ENCODE data around the gene ATXN7L1.

ATXN7L1 gene

GRCh38 chr7:105691680-105692564, 184.5 kb downstream of the ATXN7L1 start:
- DNase-seq = no peak

DNA sequence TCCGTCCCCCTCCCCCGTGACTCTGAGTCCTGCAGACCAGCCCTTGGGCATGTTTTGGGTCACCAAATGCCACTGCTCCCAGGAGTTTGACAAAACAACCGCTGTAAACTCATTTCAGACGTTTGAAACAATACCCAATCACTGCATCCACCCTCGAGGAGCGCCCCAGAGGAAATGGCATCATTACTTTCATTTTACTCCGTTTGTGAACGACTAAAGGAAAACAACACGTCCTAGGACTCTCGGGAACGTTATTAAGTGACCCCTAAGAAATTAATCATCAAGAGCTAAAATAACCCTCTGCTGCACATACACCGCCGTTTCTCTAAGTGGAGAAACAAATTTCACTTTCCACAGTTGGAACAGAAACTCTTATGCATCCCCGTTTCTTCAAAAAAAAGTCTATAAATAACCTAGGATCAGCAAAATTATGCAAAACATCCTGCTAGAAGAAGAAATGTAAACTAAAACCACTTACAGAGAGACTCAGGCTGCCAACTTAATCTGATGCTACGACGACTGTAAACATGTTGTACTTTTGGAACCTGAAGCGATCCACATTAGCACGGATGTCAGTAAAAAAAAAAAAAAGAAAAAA, 185.2 kb downstream of the ATXN7L1 start:
- DNase-seq = no peak

DNA sequence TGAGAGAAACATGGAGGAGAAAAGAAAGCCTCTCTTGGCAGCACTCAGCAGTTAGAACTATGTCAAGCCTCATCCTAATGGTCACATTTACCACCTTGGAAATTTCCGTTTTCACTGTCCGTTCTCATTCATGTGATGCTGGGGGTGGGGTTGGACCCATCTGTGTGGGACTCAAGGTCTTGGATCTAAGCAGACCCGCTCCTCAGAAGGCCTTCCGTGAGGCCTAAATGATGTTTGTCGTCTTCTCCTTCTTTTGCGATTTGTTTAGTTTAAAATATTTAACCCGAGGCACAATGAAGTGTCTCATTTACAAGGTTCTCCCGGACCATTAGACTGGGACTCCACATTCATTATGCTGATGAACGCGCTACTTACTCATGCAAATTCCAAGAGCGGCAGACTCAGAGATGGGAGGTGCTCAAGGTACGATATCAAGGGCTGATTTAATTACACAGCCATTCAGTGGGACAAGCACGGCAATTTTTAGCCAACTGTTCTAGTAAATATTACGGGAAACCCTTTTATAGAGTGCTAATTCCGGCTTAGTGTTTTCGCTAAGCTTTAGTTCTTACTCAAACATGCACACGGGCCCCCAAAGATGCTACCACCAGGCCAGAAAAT, 186.0 kb downstream of the ATXN7L1 start:
- no peak for DNase-seq

DNA sequence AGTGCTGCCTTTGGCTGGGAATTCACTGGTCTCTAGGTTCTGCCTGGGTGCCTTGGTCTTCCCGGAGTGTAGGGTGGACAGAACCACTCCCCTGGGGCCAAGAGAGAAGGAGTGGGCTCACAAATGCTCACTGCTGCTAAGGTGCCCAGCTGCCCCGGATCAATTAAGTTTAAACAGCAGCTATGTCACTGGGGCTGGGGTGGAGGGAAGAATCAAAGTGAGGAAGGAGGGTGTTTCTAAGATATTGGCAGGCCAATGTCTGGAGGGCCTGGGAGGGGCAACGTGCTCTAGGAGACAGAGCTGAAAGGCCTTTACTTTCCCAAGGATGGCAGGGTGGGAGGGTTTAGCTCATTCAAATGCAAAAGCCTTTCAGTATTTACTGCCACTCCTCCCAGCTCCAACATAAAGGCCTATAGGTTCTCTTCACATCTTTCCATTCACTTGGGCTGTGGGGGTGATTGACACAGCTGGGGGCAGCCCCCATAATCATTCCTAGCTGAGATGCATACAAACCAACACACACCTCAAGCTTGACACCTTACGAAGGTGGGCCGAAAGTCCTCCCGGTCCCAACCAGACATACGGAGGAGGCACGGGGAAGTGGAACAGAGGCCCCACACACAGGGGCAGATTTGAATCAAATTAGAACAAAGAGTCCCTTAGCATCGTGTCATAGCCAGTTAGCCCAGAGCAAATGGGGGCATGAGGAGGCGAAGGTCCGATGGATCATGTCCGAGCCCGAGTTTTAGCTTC, 187.2 kb downstream of the ATXN7L1 start:
- DNase-seq = no peak

GRCh38 chr7:105688617-105689016, 187.8 kb downstream of the ATXN7L1 start:
- no peak for DNase-seq

GRCh38 chr7:105685161-105685560, 191.2 kb downstream of the ATXN7L1 start:
- no peak for DNase-seq

- no peak for DNase-seq
Observed at GRCh38 chr7:105682341-105683060, 193.9 kb downstream of the ATXN7L1 start.

- DNase-seq = no peak
Observed at GRCh38 chr7:105680505-105681187, 195.8 kb downstream of the ATXN7L1 start.

DNA sequence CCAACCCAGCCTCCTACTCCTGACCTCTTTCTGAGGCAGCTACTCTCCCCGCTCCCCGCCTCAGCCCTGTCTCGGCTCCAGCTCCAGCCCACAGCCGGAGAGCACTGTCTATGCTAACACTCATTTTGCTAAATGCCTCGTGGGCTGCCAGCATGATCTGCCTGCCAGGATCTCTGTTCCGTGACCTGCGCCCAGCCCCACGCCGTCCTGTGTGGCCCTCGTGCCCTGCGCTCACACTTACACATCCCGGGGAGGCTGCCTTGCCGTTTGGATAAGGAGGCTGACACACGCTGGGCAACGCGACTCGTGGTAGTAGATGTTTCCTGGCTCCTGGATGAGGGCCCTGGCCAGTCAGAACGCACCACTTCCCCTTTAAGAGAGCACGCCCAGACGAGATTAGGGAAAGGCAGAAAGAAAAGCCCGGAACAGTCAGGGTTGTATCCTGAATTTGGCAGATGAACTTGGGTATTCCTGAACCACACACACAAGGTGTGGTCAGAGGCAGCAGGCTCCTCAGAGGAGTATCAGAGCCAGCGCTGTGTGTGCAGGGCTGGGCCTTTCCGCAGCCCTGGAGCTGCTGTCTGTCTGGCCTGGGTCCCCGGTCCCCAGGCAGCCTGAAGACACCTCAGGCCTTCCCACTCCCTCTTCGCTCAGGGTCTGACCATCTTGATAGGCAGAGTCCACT, 197.4 kb downstream of the ATXN7L1 start:
- no peak for DNase-seq

DNA sequence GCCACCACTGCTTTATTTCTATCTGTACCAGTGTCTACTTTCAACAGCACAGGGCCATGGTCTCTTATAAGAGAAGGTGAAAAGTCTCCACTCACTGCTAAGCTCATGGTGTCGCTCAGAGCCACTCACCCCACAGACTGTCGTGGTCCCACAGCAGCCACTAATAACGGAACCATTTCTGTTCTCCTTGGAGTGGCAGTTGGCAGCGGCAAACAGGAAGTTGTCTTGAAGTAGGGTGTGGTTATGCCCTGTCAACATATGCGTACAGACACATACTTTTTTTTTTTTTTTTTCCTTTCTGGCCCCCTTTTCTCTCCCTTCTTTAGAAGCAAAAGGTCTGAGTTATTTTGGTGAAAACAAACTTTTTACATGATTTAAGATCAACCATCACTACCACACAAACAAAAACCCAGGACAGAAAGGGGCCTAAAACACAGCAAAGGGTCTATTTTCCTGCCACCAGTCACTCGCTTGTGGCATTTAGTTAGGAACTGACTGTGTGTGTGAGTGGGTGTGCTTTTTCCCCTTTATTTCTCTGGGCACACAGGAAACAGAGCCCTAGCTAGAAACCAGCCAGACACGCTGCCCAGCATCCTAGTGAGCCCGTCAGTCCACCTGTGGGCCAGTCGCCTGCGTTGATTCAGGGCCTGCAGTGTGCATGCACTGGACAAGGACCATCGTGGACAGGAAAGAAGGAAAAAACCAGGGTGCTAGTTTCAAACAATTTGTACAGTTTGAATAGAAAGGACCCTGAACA, 198.4 kb downstream of the ATXN7L1 start:
- DNase-seq = no peak

DNA sequence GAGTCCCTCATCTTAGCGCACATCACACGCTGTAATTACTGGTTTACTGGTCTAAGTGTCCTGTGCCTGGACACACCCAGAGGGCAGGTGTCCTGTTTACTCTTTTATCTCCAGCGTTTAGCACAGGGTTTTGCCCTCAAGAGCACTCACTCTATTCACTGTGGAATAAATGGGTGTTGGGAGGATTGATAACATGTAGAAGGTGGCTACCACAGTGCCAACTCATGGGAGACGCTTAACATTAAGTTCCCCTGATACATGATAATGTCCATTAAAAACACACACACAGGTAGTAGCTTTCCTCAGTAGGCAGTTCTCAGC, 199.0 kb downstream of the ATXN7L1 start:
- DNase-seq = no peak

- no peak for DNase-seq
Observed at GRCh38 chr7:105675934-105676371, 200.4 kb downstream of the ATXN7L1 start.

DNA sequence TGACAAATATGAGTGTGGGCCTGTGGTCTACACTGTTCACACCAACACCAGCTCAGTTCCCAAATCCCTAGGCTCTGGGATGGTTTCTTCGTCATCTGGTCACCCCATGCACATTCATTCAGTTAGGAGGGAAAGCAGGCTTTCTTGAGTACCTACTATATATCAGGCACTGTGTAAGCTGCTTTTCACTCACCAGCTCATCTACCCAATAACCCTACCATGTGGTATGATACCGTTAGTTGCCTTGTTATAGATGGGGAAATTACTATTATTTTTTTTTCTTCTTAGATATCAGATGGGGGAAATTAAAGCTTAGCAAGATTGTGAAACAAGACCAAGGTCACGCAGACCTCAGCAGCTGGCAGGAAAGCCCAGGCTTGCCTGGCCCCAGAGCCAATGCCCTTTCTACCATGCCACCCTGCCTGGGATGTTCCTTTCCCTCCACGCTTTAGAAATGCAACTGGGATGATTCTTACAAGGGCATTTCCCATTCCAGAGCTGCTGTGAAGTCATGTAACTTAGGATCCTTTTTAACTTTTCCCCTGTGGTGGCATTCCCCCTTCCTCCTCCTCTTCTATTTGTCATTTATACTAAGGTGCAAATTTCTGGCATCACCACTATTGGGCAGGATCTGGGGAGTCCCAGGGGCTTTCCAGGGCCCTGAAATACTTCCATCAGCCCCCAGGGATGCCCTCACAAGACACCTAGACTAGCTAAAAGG, 202.0 kb downstream of the ATXN7L1 start:
- no peak for DNase-seq

DNA sequence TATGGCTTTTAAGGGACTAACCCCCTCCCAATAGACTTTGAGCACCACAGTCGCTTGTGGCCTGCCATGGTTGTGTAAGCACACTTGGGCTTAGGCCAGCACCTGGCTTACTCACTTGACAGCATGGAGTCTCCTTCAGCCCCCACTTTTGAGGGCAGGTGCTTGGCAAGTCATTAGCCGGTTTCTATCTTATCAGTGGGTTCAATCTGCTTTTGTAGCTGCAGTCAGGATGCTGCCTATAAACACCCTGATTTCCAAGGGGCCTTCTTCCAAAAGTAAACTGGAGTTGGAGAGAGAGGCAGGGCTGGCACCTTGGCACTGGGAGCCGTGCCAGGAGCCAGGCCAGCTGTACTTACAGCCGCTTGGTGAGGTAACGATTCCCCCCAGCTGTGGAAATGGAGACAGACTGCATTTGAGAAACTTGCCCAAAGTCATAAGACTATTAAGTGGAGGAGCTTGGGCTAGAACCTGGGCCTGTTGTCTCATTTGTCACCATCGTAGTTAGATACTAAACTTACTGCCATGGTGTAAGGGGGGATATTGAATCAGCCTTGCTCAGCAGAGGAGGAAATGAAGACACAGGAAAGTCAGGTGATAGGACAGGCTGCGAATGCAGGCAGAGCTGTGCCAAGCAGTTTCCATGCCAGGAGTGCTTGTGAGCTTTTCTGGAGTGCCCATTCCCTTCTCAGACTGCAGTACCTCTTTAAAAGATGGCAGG, 202.9 kb downstream of the ATXN7L1 start:
- DNase-seq = no peak

DNA sequence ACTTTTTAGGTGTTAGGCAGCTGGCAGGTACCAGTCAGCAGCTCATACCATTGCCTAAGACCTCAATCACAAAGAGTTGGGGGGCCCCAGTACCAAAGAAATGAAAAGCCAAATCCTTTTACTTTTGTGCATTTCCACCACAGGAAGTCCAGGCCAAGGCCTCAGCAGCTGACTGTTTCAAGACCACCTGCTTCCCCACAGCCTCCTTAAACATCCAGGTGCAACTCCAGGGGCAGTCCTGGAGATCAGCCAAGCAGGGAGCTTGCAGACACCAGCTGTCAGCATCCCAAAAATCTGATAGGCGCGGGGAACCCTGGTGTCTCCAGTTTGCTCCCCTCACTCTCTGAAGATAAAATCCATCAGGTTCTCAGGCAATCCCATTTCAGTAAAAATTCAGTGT, 203.6 kb downstream of the ATXN7L1 start:
- DNase-seq = no peak

GRCh38 chr7:105666324-105666723, 210.1 kb downstream of the ATXN7L1 start:
- DNase-seq = no peak

DNA sequence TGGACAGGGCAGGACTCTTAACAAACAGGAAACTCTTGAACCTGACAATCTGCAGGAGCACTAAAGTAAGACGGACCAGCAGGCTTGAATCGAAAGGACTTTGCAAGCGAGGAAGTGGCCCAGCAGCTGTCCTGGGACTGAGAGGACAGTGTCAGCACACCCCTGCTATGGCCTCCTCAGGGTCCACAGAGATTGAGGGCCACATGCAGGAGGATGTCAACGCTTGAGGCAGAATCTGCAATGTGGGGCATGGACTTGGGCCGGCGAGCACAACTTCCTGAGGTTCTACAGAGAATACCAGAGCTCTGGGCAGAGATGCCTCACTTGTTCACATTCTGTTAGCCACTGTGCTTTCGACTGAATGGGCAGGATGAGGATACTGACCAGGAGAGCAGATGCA, 210.7 kb downstream of the ATXN7L1 start:
- no peak for DNase-seq

- DNase-seq = no peak
Observed at GRCh38 chr7:105664816-105665525, 211.4 kb downstream of the ATXN7L1 start.

GRCh38 chr7:105662998-105663397, 213.4 kb downstream of the ATXN7L1 start:
- no peak for DNase-seq

Measured in 8988T (cell line).